Measurements from ENCODE around the gene PCDH11X.
"Not testable (repeated sequence)": the region's sequence is repeated elsewhere in the genome, so short reads cannot be mapped to it uniquely, and the experiment has no call there.

PCDH11X gene, protein sequence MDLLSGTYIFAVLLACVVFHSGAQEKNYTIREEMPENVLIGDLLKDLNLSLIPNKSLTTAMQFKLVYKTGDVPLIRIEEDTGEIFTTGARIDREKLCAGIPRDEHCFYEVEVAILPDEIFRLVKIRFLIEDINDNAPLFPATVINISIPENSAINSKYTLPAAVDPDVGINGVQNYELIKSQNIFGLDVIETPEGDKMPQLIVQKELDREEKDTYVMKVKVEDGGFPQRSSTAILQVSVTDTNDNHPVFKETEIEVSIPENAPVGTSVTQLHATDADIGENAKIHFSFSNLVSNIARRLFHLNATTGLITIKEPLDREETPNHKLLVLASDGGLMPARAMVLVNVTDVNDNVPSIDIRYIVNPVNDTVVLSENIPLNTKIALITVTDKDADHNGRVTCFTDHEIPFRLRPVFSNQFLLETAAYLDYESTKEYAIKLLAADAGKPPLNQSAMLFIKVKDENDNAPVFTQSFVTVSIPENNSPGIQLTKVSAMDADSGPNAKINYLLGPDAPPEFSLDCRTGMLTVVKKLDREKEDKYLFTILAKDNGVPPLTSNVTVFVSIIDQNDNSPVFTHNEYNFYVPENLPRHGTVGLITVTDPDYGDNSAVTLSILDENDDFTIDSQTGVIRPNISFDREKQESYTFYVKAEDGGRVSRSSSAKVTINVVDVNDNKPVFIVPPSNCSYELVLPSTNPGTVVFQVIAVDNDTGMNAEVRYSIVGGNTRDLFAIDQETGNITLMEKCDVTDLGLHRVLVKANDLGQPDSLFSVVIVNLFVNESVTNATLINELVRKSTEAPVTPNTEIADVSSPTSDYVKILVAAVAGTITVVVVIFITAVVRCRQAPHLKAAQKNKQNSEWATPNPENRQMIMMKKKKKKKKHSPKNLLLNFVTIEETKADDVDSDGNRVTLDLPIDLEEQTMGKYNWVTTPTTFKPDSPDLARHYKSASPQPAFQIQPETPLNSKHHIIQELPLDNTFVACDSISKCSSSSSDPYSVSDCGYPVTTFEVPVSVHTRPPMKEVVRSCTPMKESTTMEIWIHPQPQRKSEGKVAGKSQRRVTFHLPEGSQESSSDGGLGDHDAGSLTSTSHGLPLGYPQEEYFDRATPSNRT (N-terminal part only)

GRCh38 chrX:91779135-91779534 lies at the start of gene PCDH11X:
TSS of gene PCDH11X (plus strand) at chrX:91779375. CDS start at chrX:91835505, 56,130 bp downstream.
- DNase-seq, result not testable (repeated sequence)

GRCh38 chrX:91747446-91747845 lies 31.7 kb upstream of the PCDH11X start:
- DNase-seq, result not testable (repeated sequence)

- DNase-seq, result not testable (repeated sequence)
These were observed 26.2 kb upstream of the PCDH11X start for GRCh38 chrX:91753022-91753421.

DNA sequence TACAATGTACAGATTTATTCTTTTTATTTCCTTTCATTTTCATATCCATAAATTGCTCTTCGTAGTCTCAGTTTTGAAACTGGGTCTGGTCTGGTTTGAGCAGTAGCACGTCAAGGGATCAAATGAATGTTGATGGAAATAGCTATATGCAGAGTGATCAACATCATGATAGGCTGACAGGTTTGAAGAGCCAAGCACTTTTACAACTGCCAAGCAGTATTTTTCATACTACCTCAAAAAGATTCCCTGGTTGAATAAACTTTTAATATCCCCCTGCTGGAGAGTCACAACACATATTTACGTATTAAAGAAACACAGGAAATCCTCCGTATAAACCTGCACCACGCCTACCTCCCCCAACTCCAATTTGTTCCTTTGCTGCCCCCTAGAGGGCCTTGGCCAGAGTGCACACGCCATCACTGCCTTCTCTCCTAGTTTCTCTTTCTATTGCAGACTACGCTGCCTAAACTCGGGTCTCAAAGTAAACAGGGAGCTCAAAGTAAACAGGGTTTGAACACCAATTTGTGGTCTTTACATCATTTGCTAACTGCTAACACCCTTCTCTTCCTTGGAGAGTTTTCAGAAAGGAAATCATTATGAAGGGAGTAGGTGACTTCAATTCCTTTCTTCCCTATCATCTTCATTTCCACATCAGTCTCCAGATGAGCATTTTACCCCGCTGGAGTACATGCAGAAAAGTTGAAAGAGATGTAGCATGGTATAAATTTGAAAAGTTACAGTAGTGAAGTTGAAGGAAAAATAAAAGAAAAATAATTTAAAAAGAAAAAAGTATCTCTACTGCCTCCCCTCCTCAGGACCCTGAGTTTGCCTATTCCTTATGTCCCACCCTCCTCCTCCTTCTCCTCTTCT lies 8.3 kb upstream of the PCDH11X start:
- not testable (repeated sequence) for DNase-seq

- DNase-seq, result not testable (repeated sequence)
These were observed 5.2 kb upstream of the PCDH11X start for GRCh38 chrX:91773943-91774342.

DNA sequence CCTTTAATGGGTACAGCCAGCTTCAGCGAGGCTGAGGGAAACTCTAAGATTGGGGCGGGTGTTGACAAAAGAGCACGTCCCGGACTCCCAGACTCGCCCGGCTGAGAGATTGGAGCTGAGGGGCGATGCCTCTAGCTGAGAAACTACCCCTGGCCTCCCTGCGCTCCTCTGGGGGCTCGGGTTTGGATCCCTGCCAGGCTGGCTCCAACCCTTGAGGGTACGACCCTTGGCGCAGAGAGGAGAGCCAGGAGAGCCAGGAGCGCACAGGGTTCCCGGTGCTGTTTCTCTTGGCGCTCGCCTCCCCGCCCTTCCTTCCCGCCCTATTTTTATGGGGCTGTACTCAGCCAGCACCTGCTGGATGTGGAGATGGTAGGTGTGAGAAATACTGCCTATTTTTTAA lies 833 bp downstream of the PCDH11X start:
- not testable (repeated sequence) for DNase-seq

DNA sequence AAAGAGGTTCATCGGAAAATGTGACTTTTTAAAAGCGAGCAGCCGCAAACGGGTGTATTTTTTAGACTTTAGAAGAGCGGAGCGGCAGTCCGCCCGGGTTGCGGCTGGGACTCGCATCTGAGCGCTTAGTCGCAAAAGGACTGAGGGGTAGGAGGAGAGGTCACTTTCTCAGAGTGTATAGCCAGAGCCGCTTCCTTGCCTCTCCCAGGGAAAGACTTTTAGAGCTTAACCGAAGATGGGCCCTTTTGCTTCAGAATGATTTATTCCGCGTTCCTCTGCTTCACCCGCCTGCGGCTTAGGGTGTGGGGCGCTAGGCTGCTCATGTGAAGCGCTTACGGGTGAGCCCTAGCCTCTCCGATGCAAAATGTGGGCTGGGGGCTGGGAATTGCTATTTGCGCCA lies 1.5 kb downstream of the PCDH11X start:
- not testable (repeated sequence) for DNase-seq

- not testable (repeated sequence) for DNase-seq
These were observed 2.6 kb downstream of the PCDH11X start for GRCh38 chrX:91781553-91782298.

DNA sequence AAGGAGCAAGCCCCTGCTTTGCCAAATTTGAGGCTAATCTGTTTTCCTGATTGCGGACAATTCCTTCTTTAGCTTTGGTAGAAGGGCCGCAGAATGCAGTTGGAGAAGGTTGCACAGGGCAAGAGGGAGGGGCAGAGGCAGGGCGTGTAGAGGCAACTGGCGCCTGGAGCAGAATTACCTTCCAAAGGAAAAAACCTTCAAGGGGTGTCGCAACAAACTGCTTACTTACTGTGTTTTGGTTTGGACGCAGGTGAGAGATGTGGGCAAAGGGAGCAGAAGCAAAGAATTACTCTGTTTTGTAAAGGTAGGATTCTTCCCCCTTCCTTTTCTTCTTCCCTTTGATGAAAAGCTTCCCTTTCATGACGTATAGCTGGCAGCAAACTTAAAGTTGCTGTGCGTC lies 3.6 kb downstream of the PCDH11X start:
- not testable (repeated sequence) for DNase-seq

GRCh38 chrX:91817537-91817936 lies 38.4 kb downstream of the PCDH11X start:
- DNase-seq, result not testable (repeated sequence)

DNA sequence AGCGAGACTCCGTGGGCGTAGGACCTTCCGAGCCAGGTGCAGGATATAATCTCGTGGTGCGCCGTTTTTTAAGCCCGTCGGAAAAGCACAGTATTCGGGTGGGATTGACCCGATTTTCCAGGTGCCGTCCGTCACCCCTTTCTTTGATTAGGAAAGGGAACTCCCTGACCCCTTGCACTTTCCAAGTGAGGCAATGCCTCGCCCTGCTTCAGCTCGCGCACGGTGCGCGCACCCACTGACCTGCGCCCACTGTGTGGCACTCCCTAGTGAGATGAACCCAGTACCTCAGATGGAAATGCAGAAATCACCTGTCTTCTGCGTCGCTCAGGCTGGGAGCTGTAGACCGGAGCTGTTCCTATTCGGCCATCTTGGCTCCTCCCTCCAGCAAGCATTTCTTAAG lies 46.1 kb downstream of the PCDH11X start:
- DNase-seq, result not testable (repeated sequence)

Measured in NCI-H2029 (cell line).